GM19452 (cell line): Measurements from ENCODE around the gene CACNA1E.
A peak's percentile ranks its signal among the peaks of the same experiment; 100 is the strongest.

ENCODE experiments used
- ATAC-seq: cut with Tn5 transposase; IDR thresholded peaks from one replicate; pipeline ENCODE4 v1.9.1; 2021; ENCODE audit not compliant: unreplicated experiment

CACNA1E gene

DNA sequence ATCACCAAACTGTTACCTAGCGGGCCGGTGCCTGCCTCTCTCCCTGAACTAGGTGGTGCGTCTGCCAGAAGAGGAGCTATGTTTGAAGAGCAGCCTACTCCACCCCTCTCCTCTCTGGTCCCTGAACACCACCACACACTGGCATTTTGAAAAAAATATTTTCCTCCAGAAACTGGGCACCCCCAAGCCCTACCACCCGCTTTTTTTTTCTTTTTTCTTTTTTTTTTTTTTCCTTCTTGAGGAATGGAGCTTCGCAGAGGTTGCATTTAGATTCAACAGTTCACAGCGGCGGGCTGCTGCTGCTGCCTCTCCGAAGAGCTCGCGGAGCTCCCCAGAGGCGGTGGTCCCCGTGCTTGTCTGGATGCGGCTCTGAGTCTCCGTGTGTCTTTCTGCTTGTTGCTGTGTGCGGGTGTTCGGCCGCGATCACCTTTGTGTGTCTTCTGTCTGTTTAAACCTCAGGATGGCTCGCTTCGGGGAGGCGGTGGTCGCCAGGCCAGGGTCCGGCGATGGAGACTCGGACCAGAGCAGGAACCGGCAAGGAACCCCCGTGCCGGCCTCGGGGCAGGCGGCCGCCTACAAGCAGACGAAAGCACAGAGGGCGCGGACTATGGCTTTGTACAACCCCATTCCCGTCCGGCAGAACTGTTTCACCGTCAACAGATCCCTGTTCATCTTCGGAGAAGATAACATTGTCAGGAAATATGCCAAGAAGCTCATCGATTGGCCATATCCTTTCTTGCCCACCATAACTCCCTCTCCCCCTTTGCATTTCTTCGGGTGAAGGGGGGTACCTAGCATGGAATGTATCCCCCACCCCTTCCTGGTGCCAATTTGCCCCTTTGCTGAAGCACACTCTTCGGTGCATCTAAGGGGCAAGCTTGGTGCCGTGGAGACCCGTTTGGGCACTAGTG is at the start of gene CACNA1E:
TSS of gene CACNA1E (plus strand) at position 233 of the 911 bp plus-strand sequence. CDS start at position 461, 228 bp downstream.
- ATAC-seq: no peak

DNA sequence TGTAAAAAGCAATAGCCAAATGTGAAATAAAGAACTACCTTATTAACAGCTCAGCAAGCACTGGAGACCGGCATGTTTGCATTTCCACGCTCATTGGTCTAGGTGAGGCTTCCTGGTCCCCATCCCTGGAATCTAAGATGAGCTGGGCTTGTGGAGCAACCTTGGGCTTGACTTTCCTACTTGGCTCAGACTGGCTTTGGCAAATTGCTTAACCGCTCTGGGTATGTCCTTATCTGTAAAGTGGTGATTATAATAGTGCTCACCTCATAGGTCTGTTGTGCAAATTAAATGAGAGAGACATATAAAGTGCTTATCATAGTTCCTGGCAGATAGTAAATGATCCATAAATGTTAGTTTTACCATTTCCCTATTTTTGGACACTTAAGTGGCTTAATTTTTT is 49.4 kb upstream of the CACNA1E start:
- no peak for ATAC-seq

GRCh38 chr1:181438013-181438412 is 45.3 kb upstream of the CACNA1E start:
- ATAC-seq: no peak

GRCh38 chr1:181440510-181440909 is 42.8 kb upstream of the CACNA1E start:
- no peak for ATAC-seq

DNA sequence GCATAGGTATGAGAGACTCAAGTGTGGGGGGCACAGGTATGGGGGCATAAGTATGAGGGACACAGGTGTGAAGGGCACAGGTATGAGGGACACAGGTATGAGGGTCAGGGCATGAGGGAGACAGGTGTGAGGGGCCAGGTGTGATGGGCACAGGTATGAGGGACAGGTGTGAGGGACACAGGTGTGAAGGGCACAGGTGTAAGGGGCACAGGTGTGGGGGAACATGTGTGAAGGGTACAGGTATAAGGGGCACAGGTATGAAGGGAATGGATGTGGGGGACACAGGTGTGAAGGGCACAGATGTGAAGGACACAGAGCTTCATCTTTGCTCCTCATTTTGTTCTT is 41.2 kb upstream of the CACNA1E start:
- ATAC-seq: no peak

GRCh38 chr1:181443231-181443853 is 40.0 kb upstream of the CACNA1E start:
- no peak for ATAC-seq

GRCh38 chr1:181445436-181445835 is 37.9 kb upstream of the CACNA1E start:
- no peak for ATAC-seq

- no peak for ATAC-seq
Observed at GRCh38 chr1:181448461-181448860, 34.9 kb upstream of the CACNA1E start.

- ATAC-seq: no peak
Observed at GRCh38 chr1:181451661-181452230, 31.6 kb upstream of the CACNA1E start.

GRCh38 chr1:181452746-181453145 is 30.6 kb upstream of the CACNA1E start:
- no peak for ATAC-seq

GRCh38 chr1:181453541-181454201 is 29.6 kb upstream of the CACNA1E start:
- no peak for ATAC-seq

- ATAC-seq: no peak
Observed at GRCh38 chr1:181456551-181456950, 26.8 kb upstream of the CACNA1E start.

DNA sequence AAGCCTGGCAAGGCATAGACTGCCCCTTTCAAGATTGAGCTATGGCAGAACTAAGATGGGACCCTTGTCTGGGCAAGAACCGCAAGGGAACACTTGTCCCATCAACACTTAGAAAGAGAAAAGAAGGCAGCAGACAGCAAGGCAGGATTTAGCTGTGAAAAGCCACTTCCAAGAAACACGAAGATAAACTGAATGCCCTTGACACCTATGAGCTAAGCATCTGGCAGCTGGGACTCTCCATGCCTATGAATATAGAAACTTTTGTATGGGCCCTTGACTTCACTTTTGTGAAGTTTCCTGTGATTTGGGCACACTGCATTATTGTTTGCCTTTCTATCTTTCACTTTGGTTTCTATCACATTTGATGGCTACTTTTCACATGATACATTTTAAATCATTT is 24.9 kb upstream of the CACNA1E start:
- ATAC-seq: no peak

DNA sequence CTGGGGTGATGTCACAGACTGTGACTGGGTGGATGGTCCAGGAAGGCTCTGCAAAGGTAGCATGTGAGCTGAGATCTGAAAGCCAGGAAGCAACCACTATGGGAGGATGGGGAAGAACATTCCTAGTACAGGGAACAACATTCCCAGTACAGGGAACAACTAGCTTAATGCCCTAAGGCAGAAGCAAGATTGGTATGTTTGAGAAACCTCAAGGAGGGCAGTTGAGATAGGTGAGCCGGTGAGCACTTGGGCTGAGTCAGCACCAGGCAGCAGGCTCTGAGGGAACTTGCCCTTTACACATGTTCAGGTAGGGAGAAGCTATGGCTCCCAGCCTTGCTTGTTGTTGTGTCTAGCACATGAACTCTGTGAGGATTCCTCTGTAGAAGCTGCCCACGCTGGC is 24.2 kb upstream of the CACNA1E start:
- ATAC-seq: no peak

DNA sequence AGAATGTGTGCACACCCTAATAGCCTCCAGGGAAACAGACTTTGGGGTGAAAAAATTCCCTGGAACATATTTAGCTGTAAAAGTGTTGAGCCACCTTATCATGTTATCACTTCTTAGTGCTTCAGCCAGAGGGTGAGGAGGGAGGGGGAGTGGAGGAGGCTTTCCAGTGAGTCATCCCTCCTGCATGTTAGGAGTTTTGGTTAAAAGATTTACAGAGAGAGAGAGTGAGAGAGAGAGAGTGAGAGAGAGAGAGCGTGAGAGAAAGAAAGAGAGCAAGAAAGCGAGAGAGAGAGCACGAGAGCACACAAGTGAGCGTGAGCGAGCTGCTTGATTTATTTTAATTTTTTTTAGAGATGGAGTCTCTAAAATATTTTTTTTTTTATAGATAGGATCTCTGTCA is 13.5 kb upstream of the CACNA1E start:
- ATAC-seq: no peak

- ATAC-seq: no peak
Observed at GRCh38 chr1:181475580-181475979, 7.7 kb upstream of the CACNA1E start.

DNA sequence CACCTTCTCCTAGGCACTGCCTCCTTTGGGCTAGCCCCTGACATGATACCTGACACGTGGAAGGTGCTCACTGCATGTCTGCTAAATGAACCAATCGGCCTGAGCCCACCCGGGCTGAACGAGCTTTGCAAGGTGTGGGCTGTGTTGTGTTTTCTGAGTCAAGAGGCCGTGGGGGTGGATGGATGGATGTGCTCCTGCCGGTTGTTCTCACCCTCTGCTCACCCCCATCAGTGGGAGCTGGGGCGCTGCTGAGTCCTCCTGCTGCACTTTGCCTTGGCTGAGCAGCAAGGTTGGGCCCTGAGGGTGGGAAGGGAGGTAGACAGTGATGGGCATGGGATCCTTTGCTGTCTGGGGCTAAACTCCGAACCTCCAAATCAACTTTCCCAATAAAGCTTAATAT is 6.7 kb upstream of the CACNA1E start:
- no peak for ATAC-seq

DNA sequence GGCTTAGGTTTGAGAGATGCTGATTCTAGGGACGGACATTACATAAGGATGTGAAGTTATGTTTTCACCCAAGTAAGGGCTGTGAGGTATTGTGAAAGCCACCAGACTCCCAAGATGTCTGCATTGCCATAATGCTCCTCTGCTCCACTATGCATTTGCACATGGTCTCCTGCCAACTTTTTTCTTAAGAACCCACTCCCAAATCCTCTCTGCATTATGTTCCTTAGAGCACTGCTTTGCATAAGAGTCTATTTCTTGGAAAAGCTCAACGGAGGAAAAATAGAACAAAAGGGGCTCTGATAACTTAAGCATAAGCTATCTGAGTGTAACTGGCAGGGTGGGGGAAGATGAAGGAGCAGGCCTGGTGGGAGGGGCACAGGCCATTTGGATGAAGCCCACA is 5.0 kb upstream of the CACNA1E start:
- no peak for ATAC-seq

- peak; percentile 52 for ATAC-seq
Observed at GRCh38 chr1:181479137-181479745, 4.1 kb upstream of the CACNA1E start.

DNA sequence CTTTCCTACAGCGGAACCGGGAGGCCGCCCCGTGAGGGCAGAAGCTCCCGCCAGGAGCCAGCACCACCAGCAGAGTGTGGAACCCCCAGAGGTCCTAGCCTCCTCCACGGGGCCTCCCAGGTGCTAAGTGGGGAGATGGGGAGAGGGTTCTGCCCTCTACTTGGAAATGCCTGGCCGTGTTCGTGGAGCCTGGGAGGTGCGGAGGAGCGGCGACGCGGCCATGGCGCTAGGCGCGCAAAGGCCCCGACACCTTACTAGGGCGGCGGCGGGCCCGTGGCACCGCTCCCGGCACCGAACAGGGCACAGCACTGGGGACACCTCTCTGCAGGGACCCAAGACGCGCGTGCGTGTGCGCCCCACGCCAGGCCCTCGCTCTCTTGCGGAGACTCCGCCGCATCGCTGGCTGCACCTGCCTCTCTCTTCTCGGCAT is 1.3 kb upstream of the CACNA1E start:
- no peak for ATAC-seq
